ENCODE results near the gene CFAP210. TPM values are rescaled to one million over a fixed set of nuclear protein-coding genes. Genes with fewer than 3 reads are reported as not detected.

The CFAP210 gene
- total RNA-seq, 3 donors from 2014 or later (not counting 1 experiment from before 2014, with no cell fraction given), result 0.27 to 8.4 (median 1.5) TPM

DNA sequence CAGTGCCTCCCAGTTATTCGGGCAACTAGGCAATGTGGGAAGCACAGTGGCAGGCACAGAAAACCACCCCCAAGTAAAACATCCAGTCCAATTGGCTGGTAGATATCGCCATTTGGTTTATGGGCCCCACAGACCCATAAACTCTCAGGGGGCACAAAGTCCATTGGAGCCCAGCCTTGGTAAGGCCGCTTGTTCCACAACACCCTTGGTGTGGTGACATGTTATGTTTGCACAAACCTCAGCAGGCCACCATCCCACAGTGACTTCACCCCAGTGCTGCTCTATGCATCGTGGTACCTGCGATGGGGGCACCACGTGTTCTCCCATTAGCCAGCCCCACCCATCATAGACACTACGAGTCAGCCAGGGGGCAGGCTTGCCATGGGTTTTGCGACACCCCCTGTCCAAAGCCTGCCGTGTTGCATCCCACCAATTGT lies 18.6 kb upstream of the CFAP210 start:
- Mint-ChIP-seq H3K4me3 (no peak overlapping the region), H3K4me1 (peaks cover 5 to 7% of the 10 kb centered on the region in 2 donors), H3K27me3 (ENCODE audit: low read depth in 2 of 2) (no peaks in the 10 kb centered on the region), H3K36me3 (no peaks in the 10 kb centered on the region), H3K9me3 (no peaks in the 10 kb centered on the region), H3K27ac (no peak overlapping the region)
- H3K36me3 ChIP-seq (ENCODE audit: control insufficient read depth, insufficient read depth, low read length), result no peaks in the 10 kb centered on the region
- no peak overlapping the region for H3K27ac ChIP-seq (ENCODE audit: low read length)
- TF ChIP-seq, protein P1, sequence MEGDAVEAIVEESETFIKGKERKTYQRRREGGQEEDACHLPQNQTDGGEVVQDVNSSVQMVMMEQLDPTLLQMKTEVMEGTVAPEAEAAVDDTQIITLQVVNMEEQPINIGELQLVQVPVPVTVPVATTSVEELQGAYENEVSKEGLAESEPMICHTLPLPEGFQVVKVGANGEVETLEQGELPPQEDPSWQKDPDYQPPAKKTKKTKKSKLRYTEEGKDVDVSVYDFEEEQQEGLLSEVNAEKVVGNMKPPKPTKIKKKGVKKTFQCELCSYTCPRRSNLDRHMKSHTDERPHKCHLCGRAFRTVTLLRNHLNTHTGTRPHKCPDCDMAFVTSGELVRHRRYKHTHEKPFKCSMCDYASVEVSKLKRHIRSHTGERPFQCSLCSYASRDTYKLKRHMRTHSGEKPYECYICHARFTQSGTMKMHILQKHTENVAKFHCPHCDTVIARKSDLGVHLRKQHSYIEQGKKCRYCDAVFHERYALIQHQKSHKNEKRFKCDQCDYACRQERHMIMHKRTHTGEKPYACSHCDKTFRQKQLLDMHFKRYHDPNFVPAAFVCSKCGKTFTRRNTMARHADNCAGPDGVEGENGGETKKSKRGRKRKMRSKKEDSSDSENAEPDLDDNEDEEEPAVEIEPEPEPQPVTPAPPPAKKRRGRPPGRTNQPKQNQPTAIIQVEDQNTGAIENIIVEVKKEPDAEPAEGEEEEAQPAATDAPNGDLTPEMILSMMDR (IDR thresholded peaks at IDR 0.05), result no peak
- H3K27me3 ChIP-seq (ENCODE audit: control insufficient read depth, insufficient read depth, low read length), result no peaks in the 10 kb centered on the region
- no peaks in the 10 kb centered on the region for H3K9me3 ChIP-seq (ENCODE audit: control insufficient read depth, insufficient read depth, low read length)
- no peak for DNase-seq
- ATAC-seq, result no peak
- no peaks in the 10 kb centered on the region for H3K4me1 ChIP-seq (ENCODE audit: control insufficient read depth, insufficient read depth, low read length)
- intact Hi-C loops (cut with micrococcal nuclease), result no loop called here
- H3K4me3 ChIP-seq (ENCODE audit: low read length), result no peak overlapping the region
- WGBS (ENCODE audit: insufficient coverage), result 96% methylated on average over 9 of the region's 9 CpGs

DNA sequence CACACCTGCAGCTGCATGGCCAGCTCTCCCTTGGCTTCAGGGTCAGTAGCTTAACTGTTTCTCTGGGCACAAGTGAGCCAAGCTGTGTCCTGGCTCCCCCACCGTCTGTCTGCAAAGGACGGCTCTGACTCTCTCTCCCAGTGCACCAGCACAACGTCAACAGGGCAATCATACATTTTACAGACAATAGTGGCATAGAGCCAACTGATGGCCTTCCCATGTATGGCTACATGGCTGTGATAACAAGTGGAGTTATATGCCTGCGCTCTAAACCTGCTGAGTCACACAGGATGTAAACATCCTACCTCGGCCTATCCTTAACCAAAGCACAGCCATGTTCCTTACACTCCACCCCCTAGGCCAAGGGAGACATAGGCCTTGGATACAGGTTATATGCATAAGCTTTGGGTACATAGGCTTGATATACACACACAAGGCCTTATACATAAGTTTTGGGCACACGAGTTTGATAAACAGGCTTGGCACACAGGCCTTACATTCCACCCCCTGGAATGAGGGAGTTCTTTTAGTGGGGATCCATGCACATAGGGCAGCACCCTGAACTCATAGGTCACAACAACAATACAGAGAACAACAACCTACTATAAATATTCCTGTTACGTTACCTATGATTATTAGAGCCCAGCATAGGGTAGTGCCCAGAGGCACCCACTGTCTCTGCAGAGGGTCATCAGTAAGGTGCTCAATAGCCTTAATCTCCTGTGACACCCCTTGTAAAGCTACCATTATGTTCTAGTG lies 17.7 kb upstream of the CFAP210 start:
- Histone ChIP-seq H3K36me3 (ENCODE audit: control insufficient read depth, insufficient read depth, low read length) (no peaks in the 10 kb centered on the region), H3K4me1 (ENCODE audit: control insufficient read depth, insufficient read depth, low read length) (no peaks in the 10 kb centered on the region), H3K4me3 (ENCODE audit: low read length) (no peak overlapping the region), H3K9me3 (ENCODE audit: control insufficient read depth, insufficient read depth, low read length) (no peaks in the 10 kb centered on the region), H3K27me3 (ENCODE audit: control insufficient read depth, insufficient read depth, low read length) (no peaks in the 10 kb centered on the region), H3K27ac (ENCODE audit: low read length) (no peak overlapping the region)
- Mint-ChIP-seq H3K4me3 (no peak overlapping the region), H3K27ac (no peak overlapping the region), H3K27me3 (ENCODE audit: low read depth in 2 of 2) (no peaks in the 10 kb centered on the region), H3K4me1 (peaks cover 5 to 7% of the 10 kb centered on the region in 2 donors), H3K9me3 (no peaks in the 10 kb centered on the region), H3K36me3 (no peaks in the 10 kb centered on the region)
- TF ChIP-seq, protein P1 (IDR thresholded peaks at IDR 0.05), result no peak
- ATAC-seq (no peak), DNase-seq (no peak)
- WGBS (ENCODE audit: insufficient coverage), result 93% methylated on average over 6 of the region's 7 CpGs
- intact Hi-C loops (cut with micrococcal nuclease), result no loop called here

DNA sequence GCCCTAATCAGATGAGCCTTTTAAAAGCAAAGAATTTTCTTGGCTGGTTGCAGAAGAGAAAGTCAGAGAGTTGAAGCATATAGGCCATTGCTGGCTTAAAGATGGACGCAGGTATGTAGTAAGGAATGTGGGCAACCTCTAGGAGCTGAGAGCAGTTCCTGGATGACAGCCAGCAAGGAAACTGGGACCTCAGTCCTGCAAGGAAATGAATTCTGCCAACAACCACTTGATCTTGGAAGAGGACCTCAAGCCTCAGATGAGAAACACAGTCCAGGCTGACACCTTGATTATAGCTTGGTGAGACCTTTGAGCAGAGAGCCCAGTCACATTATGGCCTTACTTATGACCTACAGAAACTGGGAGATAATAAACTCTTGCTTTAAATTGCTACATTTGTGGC lies 15.8 kb upstream of the CFAP210 start:
- intact Hi-C loops (cut with micrococcal nuclease), result no loop called here
- DNase-seq, result no peak
- 97% methylated on average over 1 of the region's 1 CpG for WGBS (ENCODE audit: insufficient coverage)
- H3K27ac ChIP-seq (ENCODE audit: low read length), result no peak overlapping the region
- TF ChIP-seq, protein P1 (IDR thresholded peaks at IDR 0.05), result no peak
- Mint-ChIP-seq H3K4me1 (no peaks in the 10 kb centered on the region), H3K27me3 (ENCODE audit: low read depth in 2 of 2) (no peaks in the 10 kb centered on the region), H3K36me3 (no peaks in the 10 kb centered on the region), H3K27ac (no peak overlapping the region), H3K9me3 (no peaks in the 10 kb centered on the region), H3K4me3 (no peak overlapping the region)
- H3K9me3 ChIP-seq (ENCODE audit: control insufficient read depth, insufficient read depth, low read length), result no peaks in the 10 kb centered on the region
- no peak for ATAC-seq
- no peaks in the 10 kb centered on the region for H3K4me1 ChIP-seq (ENCODE audit: control insufficient read depth, insufficient read depth, low read length)
- H3K4me3 ChIP-seq (ENCODE audit: low read length), result no peak overlapping the region
- no peaks in the 10 kb centered on the region for H3K27me3 ChIP-seq (ENCODE audit: control insufficient read depth, insufficient read depth, low read length)
- no peaks in the 10 kb centered on the region for H3K36me3 ChIP-seq (ENCODE audit: control insufficient read depth, insufficient read depth, low read length)

DNA sequence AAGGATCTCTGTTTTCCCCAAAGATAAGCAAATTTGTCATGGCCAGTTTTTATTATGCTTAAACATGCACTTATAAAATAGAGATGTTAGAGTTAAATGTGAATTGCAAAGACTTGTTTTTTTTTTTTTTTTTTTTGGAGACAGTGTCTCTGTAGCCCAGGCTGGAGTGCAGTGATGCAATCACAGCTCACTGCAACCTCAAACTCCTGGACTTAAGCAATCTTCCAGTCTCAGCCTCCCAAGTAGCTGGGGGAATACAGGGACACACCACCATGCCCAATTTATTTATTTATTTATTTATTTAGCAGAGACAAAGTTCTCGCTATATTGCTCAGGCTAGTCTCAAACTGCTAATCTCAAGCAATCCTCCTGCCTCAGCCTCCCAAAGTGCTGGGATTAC lies 15.1 kb upstream of the CFAP210 start:
- no peak for ATAC-seq
- intact Hi-C loops (cut with micrococcal nuclease), result no loop called here
- H3K27ac Mint-ChIP-seq, result no peak overlapping the region
- H3K27me3 Mint-ChIP-seq (ENCODE audit: low read depth in 2 of 2), result no peaks in the 10 kb centered on the region
- no peaks in the 10 kb centered on the region for H3K9me3 ChIP-seq (ENCODE audit: control insufficient read depth, insufficient read depth, low read length)
- no peak for DNase-seq
- no peaks in the 10 kb centered on the region for H3K36me3 Mint-ChIP-seq
- no peak overlapping the region for H3K4me3 Mint-ChIP-seq
- H3K27me3 ChIP-seq (ENCODE audit: control insufficient read depth, insufficient read depth, low read length), result no peaks in the 10 kb centered on the region
- H3K36me3 ChIP-seq (ENCODE audit: control insufficient read depth, insufficient read depth, low read length), result no peaks in the 10 kb centered on the region
- no peaks in the 10 kb centered on the region for H3K4me1 Mint-ChIP-seq
- no peak overlapping the region for H3K27ac ChIP-seq (ENCODE audit: low read length)
- TF ChIP-seq, protein P1 (IDR thresholded peaks at IDR 0.05), result no peak
- no peak overlapping the region for H3K4me3 ChIP-seq (ENCODE audit: low read length)
- no peaks in the 10 kb centered on the region for H3K9me3 Mint-ChIP-seq
- no peaks in the 10 kb centered on the region for H3K4me1 ChIP-seq (ENCODE audit: control insufficient read depth, insufficient read depth, low read length)
- no CpG with 5 or more reads among the region's 1 CpG for WGBS (ENCODE audit: insufficient coverage)

Data from natural killer cell (primary cell).